ENCODE results near the gene RHOJ.
"Not testable (repeated sequence)": the region's sequence is repeated elsewhere in the genome, so short reads cannot be mapped to it uniquely, and the experiment has no call there.

Gene RHOJ

DNA sequence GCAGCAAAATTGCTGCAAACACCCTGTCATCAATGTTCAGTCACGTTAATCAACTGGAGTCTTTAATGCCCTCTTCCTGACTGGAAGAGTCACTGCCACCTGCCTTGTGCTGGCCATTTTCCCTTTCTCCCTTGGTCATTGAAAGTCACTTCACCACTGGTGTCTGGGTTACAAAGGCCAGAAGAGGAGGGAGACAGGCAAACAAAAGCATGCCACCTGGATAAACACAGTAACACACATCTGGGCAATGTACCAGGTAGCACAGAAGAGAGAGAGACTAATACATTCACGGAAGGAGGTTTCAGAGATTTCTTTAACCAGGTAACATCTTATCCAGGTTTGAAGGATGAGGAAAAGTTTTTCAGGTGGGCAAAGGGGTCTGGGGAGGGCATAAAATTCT is 81.8 kb downstream of the RHOJ start:
- Mint-ChIP-seq H3K4me3 (no peak overlapping the region), H3K27me3 (ENCODE audit: low read depth) (peaks cover 1% of the 10 kb centered on the region), H3K36me3 (ENCODE audit: low read depth) (no peaks in the 10 kb centered on the region), H3K27ac (no peak overlapping the region), H3K9me3 (no peaks in the 10 kb centered on the region), H3K4me1 (ENCODE audit: low read depth) (no peaks in the 10 kb centered on the region)
- no peak for DNase-seq (ENCODE audit: low spot score)

DNA sequence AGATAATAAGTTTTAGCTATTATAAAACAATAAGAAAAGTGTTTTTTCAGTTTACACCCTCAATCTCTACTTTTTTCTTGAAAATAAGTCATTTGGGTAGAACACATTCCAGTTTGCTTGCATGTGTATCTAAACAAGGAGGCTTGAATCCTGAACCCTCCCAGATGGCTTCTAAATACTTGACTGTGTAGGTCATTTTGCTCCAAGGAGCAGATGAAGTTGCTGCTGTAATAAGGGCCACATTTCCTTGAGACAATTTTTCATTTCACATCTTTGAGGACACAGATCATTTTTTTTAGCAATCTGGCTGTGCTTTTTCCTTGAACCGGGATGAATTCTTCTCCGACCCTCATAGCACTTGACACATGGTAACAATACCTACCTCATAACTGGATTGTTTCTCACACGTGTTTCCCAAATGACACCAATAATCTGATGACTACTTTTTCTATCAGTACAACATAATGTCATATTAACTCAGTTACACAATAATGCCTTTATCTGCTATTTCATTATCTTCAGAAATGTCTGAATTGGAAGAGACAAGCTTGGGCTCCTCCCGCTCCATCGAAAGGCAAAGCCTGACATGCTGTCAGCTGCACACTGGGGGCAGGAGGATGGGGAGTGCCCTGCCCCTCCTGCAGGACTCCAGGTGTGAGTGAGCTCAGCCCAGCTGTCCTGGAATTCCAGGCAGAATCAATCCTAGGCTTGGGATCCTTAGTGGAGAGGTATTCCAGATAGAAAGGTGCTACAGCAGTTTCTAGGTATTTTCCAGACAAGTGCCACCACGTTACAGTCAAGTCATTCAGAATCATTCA is 83.6 kb downstream of the RHOJ start:
- H3K36me3 Mint-ChIP-seq (ENCODE audit: low read depth), result no peaks in the 10 kb centered on the region
- no peak overlapping the region for H3K4me3 Mint-ChIP-seq
- H3K9me3 Mint-ChIP-seq, result no peaks in the 10 kb centered on the region
- H3K4me1 Mint-ChIP-seq (ENCODE audit: low read depth), result no peaks in the 10 kb centered on the region
- H3K27me3 Mint-ChIP-seq (ENCODE audit: low read depth), result peaks cover 2% of the 10 kb centered on the region
- DNase-seq (ENCODE audit: low spot score), result no peak
- no peak overlapping the region for H3K27ac Mint-ChIP-seq

DNA sequence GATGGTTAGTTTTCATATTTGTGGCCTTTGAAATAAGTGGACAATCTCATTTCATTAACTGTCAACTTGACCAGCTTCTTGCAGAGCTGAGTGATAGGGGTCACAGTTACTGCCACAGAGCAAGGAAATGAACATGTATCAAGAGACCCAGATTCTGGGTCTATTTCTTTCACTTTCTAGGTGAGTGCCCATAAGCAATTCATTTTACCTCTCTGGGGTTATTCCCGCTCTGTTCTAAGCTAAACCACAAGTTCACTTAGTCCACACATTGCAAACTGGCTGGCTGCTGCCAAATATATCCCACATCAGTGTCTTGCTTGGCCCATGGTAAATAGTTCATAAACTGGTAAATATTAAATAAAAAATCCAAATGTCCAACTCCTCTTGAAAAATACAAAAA is 84.6 kb downstream of the RHOJ start:
- Mint-ChIP-seq H3K4me3 (no peak overlapping the region), H3K4me1 (ENCODE audit: low read depth) (no peaks in the 10 kb centered on the region), H3K9me3 (no peaks in the 10 kb centered on the region), H3K27ac (no peak overlapping the region), H3K36me3 (ENCODE audit: low read depth) (no peaks in the 10 kb centered on the region), H3K27me3 (ENCODE audit: low read depth) (peaks cover 2% of the 10 kb centered on the region)
- no peak for DNase-seq (ENCODE audit: low spot score)

DNA sequence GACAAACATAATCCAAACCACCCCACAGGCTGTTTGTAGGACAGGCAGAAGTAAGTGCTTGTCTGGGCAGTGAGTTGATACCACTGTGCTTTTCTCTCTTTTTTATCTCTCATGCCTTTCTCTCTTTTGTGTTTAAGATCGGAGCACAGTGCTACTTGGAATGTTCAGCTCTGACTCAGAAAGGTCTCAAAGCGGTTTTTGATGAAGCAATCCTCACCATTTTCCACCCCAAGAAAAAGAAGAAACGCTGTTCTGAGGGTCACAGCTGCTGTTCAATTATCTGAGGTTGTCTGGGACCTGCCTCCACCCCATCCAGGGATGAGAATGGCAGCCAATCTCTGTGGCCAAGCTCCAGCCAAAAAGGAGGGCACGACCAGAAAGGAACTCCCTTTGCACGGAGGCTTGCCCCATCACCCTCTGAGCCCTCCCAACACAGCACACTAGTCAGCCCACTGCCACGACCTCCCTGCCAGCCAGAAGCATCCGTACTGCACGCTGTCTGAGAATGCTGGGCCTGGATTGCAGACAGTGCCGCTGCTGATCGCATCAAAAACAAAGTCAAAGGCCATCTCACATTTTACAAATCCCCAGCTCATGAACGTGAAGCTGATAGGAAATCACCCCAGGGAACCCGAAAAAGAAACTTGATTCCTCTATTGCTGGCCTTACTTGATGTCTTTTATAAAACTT is 86.6 kb downstream of the RHOJ start:
- Mint-ChIP-seq H3K4me1 (ENCODE audit: low read depth) (peaks cover 4% of the 10 kb centered on the region), H3K27me3 (ENCODE audit: low read depth) (peaks cover 2% of the 10 kb centered on the region), H3K27ac (no peak overlapping the region), H3K9me3 (no peaks in the 10 kb centered on the region), H3K4me3 (no peak overlapping the region), H3K36me3 (ENCODE audit: low read depth) (no peaks in the 10 kb centered on the region)
- no peak for DNase-seq (ENCODE audit: low spot score)

DNA sequence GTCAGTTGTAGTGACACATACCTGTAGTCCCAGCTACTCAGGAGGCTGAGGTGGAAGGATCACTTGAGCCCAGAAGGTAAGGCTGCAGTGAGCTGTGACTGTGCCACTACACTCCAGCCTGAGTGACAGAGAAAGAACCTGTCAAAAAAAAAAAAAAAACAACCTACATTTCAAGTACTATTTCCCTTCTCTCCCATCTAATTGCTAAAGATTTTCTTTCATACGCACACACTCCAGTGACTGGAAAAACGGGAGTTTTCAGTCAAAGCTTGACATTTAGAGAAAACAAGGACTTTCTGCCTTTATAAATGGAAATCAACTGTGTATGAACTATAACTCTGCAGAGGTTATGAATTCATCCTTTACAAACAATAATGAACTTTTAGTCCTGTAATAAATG is 88.6 kb downstream of the RHOJ start:
- no peak for DNase-seq (ENCODE audit: low spot score)
- no peak overlapping the region for H3K4me3 Mint-ChIP-seq
- no peak overlapping the region for H3K27ac Mint-ChIP-seq
- peaks cover 4% of the 10 kb centered on the region for H3K4me1 Mint-ChIP-seq (ENCODE audit: low read depth)
- H3K36me3 Mint-ChIP-seq (ENCODE audit: low read depth), result no peaks in the 10 kb centered on the region
- H3K27me3 Mint-ChIP-seq (ENCODE audit: low read depth), result peaks cover 2% of the 10 kb centered on the region
- no peaks in the 10 kb centered on the region for H3K9me3 Mint-ChIP-seq

DNA sequence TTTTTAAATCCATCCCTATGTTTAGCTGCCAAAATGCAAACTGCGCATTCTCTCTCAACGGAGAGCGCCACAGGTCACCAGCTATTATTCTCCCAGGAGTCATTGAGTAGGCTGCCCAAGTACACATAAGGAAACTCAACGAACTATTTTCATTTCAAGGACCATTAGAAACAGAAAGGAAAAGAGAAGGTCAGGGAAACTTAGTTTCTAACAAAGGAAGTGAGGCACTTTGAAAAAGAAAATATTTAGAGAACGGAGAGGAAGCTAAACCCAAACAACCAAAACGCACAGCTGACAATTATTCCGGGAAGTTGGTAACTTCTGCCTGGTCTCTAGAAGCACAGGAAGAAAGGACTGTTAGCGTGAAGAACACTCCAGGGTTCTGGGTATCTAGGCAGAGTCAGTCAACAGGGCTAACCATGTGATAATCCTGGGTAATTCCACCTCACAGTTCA is 91.0 kb downstream of the RHOJ start:
- Mint-ChIP-seq H3K27me3 (ENCODE audit: low read depth) (peaks cover 2% of the 10 kb centered on the region), H3K9me3 (no peaks in the 10 kb centered on the region), H3K36me3 (ENCODE audit: low read depth) (no peaks in the 10 kb centered on the region), H3K4me1 (ENCODE audit: low read depth) (peaks cover 9% of the 10 kb centered on the region), H3K27ac (no peak overlapping the region), H3K4me3 (no peak overlapping the region)
- DNase-seq (ENCODE audit: low spot score), result no peak

DNA sequence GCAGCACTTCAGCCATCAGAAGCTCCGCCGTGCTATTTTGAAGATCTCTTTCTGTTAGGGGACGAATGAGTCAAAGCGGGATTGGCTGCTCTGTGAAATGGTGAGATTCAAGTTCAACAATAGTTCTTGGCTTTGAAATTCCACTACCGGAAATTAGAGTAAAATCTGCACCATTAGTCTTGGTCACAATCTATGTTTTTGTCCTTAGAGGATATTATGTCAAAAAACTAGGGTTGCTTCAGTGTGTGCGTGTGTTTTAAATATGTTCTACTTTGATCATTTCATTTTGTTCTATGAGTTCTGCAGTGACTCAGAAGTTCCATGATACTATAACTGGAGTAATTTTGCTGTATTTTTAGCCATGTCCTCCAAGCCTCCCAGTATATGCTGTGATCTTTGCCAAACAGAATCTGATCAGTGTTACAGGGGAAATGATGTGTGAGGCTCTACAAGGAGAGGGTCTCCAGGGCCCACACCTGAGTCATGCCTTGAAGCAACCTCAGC is 91.9 kb downstream of the RHOJ start:
- H3K27ac Mint-ChIP-seq, result no peak overlapping the region

DNA sequence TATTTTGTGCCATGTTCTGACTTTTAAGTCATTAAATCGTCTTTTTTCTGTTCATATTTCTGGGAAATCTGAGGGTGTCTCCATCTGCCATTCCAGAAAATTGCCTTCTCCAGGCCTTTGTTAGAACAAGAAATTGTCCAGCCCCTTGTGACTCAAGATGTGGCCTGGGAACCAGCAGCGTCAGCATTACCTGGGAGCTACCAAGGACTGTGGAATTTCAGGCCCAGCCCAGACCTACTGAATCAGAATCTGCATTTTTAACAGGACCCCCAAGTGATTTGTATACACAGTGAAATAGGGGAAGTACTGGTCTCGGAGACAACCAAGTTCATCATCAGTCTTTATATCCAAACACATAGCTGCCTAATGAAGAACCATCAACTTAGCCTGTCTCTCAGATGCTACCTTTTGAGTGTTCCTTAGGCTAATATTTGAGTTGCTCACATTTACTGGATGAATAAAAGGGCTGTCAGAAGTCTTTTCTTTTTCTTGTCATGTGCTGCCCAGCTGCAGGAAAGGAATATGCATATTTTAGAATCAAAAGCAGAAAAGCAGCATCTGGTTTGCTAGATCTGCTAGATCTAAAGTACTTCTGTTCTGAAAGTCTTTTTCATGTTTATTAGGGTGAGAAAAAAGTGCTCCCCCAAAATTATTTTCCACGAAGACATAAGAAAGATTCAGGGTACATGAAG is 93.3 kb downstream of the RHOJ start:
- Mint-ChIP-seq H3K27ac (no peak overlapping the region), H3K4me3 (no peak overlapping the region), H3K27me3 (ENCODE audit: low read depth) (peaks cover 1% of the 10 kb centered on the region), H3K4me1 (ENCODE audit: low read depth) (peaks cover 9% of the 10 kb centered on the region), H3K36me3 (ENCODE audit: low read depth) (no peaks in the 10 kb centered on the region), H3K9me3 (no peaks in the 10 kb centered on the region)
- DNase-seq (ENCODE audit: low spot score), result no peak

More for the DNA sequence above, 91.9 kb downstream of the RHOJ start:
- Mint-ChIP-seq H3K27me3 (ENCODE audit: low read depth) (peaks cover under 1% of the 10 kb centered on the region), H3K36me3 (ENCODE audit: low read depth) (no peaks in the 10 kb centered on the region), H3K4me1 (ENCODE audit: low read depth) (peaks cover 9% of the 10 kb centered on the region), H3K9me3 (no peaks in the 10 kb centered on the region), H3K4me3 (no peak overlapping the region)
- DNase-seq (ENCODE audit: low spot score), result no peak

DNA sequence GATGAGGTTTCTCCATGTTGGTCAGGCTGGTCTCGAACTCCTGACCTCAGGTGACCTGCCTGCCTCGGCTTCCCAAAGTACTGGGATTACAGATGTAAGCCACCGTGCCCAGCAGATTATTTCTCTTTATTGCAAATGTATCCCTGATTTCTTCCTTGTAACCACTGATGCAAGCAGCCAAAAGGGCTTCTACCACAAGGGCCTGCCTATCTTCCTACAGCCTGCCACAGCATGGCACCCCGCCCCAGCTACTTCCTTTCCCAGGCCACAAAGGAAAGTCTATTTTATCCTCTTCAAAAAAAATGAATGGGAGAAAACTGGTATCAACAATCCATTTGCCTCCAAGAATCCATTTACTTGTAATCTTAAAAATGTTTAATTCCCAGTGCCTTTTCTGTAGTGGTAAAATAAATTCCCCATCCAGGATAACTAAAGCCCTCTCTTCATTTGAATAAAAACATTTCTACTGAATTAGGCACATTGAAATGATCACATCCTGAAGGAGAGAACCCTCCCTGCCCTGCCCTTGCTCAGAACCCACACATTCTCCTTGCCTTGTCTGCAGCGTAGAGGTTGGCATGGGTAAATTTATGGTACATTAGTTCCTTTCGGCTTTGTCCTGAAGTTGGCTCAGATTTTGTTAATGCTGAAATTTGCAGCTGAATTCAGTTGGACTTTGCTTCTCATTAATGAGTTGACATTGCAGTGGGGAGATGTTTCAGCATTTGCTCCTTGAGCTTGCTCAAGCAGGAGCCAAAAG is 95.3 kb downstream of the RHOJ start:
- Mint-ChIP-seq H3K9me3 (no peaks in the 10 kb centered on the region), H3K27me3 (ENCODE audit: low read depth) (peaks cover 6% of the 10 kb centered on the region), H3K4me3 (no peak overlapping the region), H3K27ac (no peak overlapping the region), H3K4me1 (ENCODE audit: low read depth) (peaks cover 9% of the 10 kb centered on the region), H3K36me3 (ENCODE audit: low read depth) (no peaks in the 10 kb centered on the region)
- no peak for DNase-seq (ENCODE audit: low spot score)

DNA sequence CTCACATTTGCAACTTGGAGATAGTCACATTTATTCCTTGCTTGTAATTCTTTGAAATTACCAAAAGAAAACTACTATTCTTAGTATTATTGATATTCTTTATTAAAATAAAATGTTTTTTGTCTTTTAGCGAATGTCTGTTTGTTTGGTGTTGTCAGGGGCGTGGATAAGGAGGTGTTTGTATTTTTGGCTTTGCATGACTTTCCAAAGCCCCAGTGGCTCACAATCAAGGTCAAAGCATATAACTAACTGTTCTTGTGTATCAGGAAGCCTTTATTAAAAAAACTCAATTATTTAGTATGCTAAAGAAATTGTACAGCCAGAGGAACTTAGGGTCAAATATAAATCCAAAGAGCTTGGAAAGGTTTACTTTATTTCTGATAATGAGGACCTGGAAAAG is 96.6 kb downstream of the RHOJ start:
- Mint-ChIP-seq H3K27ac (no peak overlapping the region), H3K4me3 (no peak overlapping the region), H3K9me3 (no peaks in the 10 kb centered on the region), H3K27me3 (ENCODE audit: low read depth) (peaks cover 6% of the 10 kb centered on the region), H3K4me1 (ENCODE audit: low read depth) (peaks cover 5% of the 10 kb centered on the region), H3K36me3 (ENCODE audit: low read depth) (no peaks in the 10 kb centered on the region)
- no peak for DNase-seq (ENCODE audit: low spot score)

DNA sequence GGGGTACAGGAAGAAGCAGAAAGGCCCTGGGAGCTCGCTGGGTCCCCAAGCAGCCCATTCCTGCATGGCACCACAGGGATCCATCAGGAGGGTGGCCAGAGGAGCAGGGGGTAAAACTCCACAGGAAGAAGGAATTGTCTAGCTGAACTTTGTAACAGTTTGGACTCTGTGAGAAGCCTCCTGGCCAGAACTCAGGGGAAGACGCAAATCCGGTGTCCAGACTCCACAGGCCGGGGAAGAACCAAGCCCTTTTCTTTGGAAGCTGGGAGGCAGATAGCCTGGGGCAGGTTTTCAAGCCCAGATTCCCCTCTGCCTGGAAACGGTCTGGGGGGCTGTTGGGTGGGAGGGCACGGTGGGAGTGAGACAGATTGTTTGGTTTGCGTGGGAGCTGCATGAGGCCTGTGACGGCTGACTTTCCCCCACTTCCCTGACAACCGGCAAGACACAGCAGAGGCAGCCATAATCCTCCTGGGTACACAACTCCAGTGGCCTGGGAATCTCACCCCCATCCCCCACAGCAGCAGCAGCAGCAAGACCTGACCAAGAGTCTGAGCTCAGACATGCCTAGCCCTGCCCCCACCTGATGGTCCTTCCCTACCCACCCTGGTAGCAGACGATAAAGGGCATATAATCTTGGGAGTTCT is 97.8 kb downstream of the RHOJ start:
- H3K27me3 Mint-ChIP-seq (ENCODE audit: low read depth), result peaks cover 9% of the 10 kb centered on the region
- no peak for DNase-seq (ENCODE audit: low spot score)
- H3K4me1 Mint-ChIP-seq (ENCODE audit: low read depth), result peaks cover 5% of the 10 kb centered on the region
- no peaks in the 10 kb centered on the region for H3K36me3 Mint-ChIP-seq (ENCODE audit: low read depth)
- H3K9me3 Mint-ChIP-seq, result no peaks in the 10 kb centered on the region
- no peak overlapping the region for H3K27ac Mint-ChIP-seq
- H3K4me3 Mint-ChIP-seq, result no peak overlapping the region

DNA sequence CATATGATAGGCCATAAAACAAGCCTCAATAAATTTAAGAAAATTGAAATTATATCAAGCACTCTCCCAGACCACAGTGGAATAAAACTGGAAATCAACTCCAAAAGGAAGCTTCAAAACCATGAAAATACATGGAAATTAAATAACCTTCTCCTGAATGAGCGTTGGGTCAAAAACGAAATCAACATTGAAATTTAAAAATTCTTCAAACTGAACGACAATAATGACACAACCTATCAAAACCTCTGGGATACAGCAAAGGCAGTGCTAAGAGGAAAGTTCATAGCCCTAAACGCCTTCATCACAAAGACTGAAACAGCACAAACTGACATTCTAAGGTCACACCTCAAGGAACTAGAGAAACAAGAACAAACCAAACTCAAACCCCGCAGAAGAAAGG is 100.2 kb downstream of the RHOJ start:
- H3K27me3 Mint-ChIP-seq (ENCODE audit: low read depth); H3K4me1 Mint-ChIP-seq (ENCODE audit: low read depth); H3K27ac Mint-ChIP-seq; H3K4me3 Mint-ChIP-seq; H3K9me3 Mint-ChIP-seq; DNase-seq (ENCODE audit: low spot score); H3K36me3 Mint-ChIP-seq (ENCODE audit: low read depth): not testable (repeated sequence)

DNA sequence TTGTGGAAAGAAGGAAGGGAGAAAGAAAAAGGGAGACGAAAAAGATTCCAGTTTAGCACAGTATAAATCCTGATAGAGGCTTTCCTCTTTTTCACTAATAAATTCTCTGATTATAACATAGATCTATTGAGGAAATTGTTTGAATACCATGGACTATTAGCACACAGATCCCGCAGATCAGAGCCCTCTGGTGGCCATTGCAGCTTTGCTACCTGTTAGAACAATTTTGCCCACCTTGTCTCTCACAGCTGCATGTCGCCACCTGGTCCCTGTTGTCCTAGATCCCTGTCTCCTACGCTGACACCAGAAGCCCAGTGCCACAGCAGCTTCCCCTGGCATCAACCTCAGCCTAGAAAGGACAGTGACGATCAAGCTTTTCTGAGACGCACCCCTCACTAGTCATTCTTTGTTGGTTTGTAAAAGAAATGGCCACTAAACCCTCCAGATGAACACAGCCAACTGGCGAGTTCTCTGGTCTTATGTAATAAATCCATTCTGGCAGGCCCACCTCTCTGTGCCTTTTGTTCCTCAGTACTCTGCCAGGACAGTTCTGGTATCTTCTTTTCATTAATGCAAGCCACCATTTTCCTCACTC is 104.6 kb downstream of the RHOJ start:
- no peak overlapping the region for H3K4me3 Mint-ChIP-seq
- no peaks in the 10 kb centered on the region for H3K4me1 Mint-ChIP-seq (ENCODE audit: low read depth)
- no peaks in the 10 kb centered on the region for H3K9me3 Mint-ChIP-seq
- no peak overlapping the region for H3K27ac Mint-ChIP-seq
- H3K36me3 Mint-ChIP-seq (ENCODE audit: low read depth), result no peaks in the 10 kb centered on the region
- H3K27me3 Mint-ChIP-seq (ENCODE audit: low read depth), result peaks cover 3% of the 10 kb centered on the region
- no peak for DNase-seq (ENCODE audit: low spot score)

Measured in T-helper 2 cell treated with Interferon-gamma antibody and Interleukin-4, amounts not matched to agents 5 μg/mL and 100 μg/mL, for 36 hours (primary cell).